SK-N-SH (cell line): Measurements from ENCODE around the gene TMEM114. TPM values are rescaled to one million over a fixed set of nuclear protein-coding genes. Genes with fewer than 3 reads are reported as not detected.

ENCODE experiments used
- CTCF ChIA-PET: fragments of 300-600, 350-600 bp; formaldehyde crosslinking; extraction: SDS; loops from one replicate; lab custom pipeline; 2021; lab: Yijun Ruan, JAX
- POLR2A ChIA-PET: fragments of 350-600 bp; sonication (Branson Sonifier 250); formaldehyde crosslinking; extraction: SDS; loops from one replicate; lab custom pipeline; 2020; ENCODE audit warnings: antibody characterized with exemption, inconsistent platforms; lab: Yijun Ruan, JAX
- DNase-seq: peaks from one replicate; pipeline ENCODE4 v3.0.0; 2012
- H2AFZ ChIP-seq: fragments of 200-600 bp; sonication (generic); 2 replicates; pipeline ENCODE4 v1.8.1; 2016; ENCODE audit warnings: antibody characterized with exemption, mild to moderate bottlenecking, low read depth
- H3F3A ChIP-seq: fragments of 200-600 bp; sonication (generic); replicated peaks from 2 replicates; pipeline ENCODE3; 2016; ENCODE audit warnings: antibody characterized with exemption, mild to moderate bottlenecking; ENCODE audit not compliant: insufficient read depth
- H3K27ac ChIP-seq, 2 experiments: fragments of 200-500 bp in 1 of 2; fragments of 200-600 bp in 1 of 2; sonication (Bioruptor generic) in 1 of 2; sonication (generic), shearing (Covaris generic) in 1 of 2; 2 replicates each; pipeline versions ENCODE4 v1.5.1 to v1.6.1; 2014 to 2016; ENCODE audit warnings: low read depth in 2 of 2, inconsistent platforms in 1 of 2, low read length in 1 of 2, mild to moderate bottlenecking in 1 of 2, mixed read lengths in 1 of 2
- H3K27me3 ChIP-seq: fragments of 200-600 bp; sonication (generic), shearing (Covaris generic); 2 replicates; pipeline ENCODE4 v1.6.1; 2016; ENCODE audit warnings: mixed run types; ENCODE audit not compliant: insufficient read depth
- H3K36me3 ChIP-seq, 2 experiments: fragments of 200-500 bp in 1 of 2; fragments of 200-600 bp in 1 of 2; sonication (Bioruptor generic) in 1 of 2; sonication (generic) in 1 of 2; replicated peaks in 1 of 2; 2 replicates each; pipeline versions ENCODE3 to v1.5.1; 2014 to 2016; ENCODE audit warnings: low read length in 1 of 2, mild to moderate bottlenecking in 1 of 2; ENCODE audit not compliant: insufficient read depth in 2 of 2, control insufficient read depth in 1 of 2
- H3K4me1 ChIP-seq, 2 experiments: fragments of 200-500 bp in 1 of 2; fragments of 200-600 bp in 1 of 2; sonication (Bioruptor generic) in 1 of 2; sonication (generic), shearing (Covaris generic) in 1 of 2; 2 replicates each; pipeline versions ENCODE4 v1.5.1 to v1.6.1; 2014 to 2016; ENCODE audit warnings: low read depth in 1 of 2, low read length in 1 of 2, mixed run types in 1 of 2; ENCODE audit not compliant: insufficient read depth in 2 of 2, control insufficient read depth in 1 of 2
- H3K4me2 ChIP-seq: fragments of 200-600 bp; sonication (generic), shearing (Covaris generic); 2 replicates; pipeline ENCODE4 v1.6.1; 2017; ENCODE audit warnings: mixed run types
- H3K4me3 ChIP-seq, 2 experiments: fragments of 200-500 bp in 1 of 2; fragments of 200-600 bp in 1 of 2; sonication (Bioruptor generic) in 1 of 2; sonication (generic), shearing (Covaris generic) in 1 of 2; 2 replicates each; pipeline versions ENCODE4 v1.5.1 to v1.8.1; 2014 to 2016; ENCODE audit warnings: low read depth in 2 of 2, inconsistent platforms in 1 of 2, low read length in 1 of 2, mild to moderate bottlenecking in 1 of 2, mixed read lengths in 1 of 2, moderate library complexity in 1 of 2
- H3K79me2 ChIP-seq: fragments of 200-600 bp; sonication (generic); 2 replicates; pipeline ENCODE4 v1.8.1; 2017; ENCODE audit warnings: mild to moderate bottlenecking; ENCODE audit not compliant: insufficient read depth
- H3K9ac ChIP-seq: fragments of 200-600 bp; sonication (generic); 2 replicates; pipeline ENCODE4 v1.6.1; 2017; ENCODE audit warnings: mixed run types
- H3K9me2 ChIP-seq: fragments of 200-600 bp; sonication (generic); 2 replicates; pipeline ENCODE4 v1.6.1; 2017; ENCODE audit warnings: mixed run types
- H3K9me3 ChIP-seq: fragments of 200-600 bp; sonication (generic); 2 replicates; pipeline ENCODE4 v1.6.1; 2017; ENCODE audit warnings: mixed run types, mild to moderate bottlenecking, moderate library complexity
- H4K20me1 ChIP-seq: fragments of 200-600 bp; sonication (generic); 2 replicates; pipeline ENCODE4 v1.6.1; 2017; ENCODE audit warnings: mild to moderate bottlenecking, mixed run types; ENCODE audit not compliant: insufficient read depth
- EP300 ChIP-seq, 2 experiments: IDR thresholded peaks; 2 replicates each; pipeline versions ENCODE4 v1.4.0 to v1.6.1; 2012; ENCODE audit warnings: borderline replicate concordance in 1 of 2, low read depth in 1 of 2, low read length in 1 of 2
- FOXJ3 ChIP-seq: sonication (generic); formaldehyde crosslinking; IDR thresholded peaks from 2 replicates; pipeline ENCODE4 v1.5.1; 2020; ENCODE audit warnings: mild to moderate bottlenecking, missing genetic modification reagents
- GABPA ChIP-seq: IDR thresholded peaks from 2 replicates; pipeline ENCODE4 v1.4.0; 2012; ENCODE audit warnings: low read depth, mild to moderate bottlenecking
- IRF3 ChIP-seq: fragments of 150-350 bp; IDR thresholded peaks from 2 replicates; pipeline ENCODE4 v1.6.1; 2016; ENCODE audit warnings: mild to moderate bottlenecking, low read depth, low read length
- JUND ChIP-seq: IDR thresholded peaks from 2 replicates; pipeline ENCODE4 v1.4.0; 2012
- NFIC ChIP-seq: IDR thresholded peaks from 2 replicates; pipeline ENCODE4 v1.4.0; 2012; ENCODE audit warnings: borderline replicate concordance
- RAD21 ChIP-seq: IDR thresholded peaks from 2 replicates; pipeline ENCODE4 v1.6.1; 2012; ENCODE audit warnings: mild to moderate bottlenecking, low read length
- RCOR1 ChIP-seq: fragments of 150-350 bp; IDR thresholded peaks from 2 replicates; pipeline ENCODE4 v1.6.1; 2017; ENCODE audit warnings: antibody characterized with exemption, low read length
- RXRA ChIP-seq: IDR thresholded peaks from 2 replicates; pipeline ENCODE4 v1.4.0; 2012; ENCODE audit warnings: low read depth, mild to moderate bottlenecking, borderline replicate concordance
- SIN3A ChIP-seq: IDR thresholded peaks from 2 replicates; pipeline ENCODE4 v1.6.1; 2012; ENCODE audit warnings: low read depth, mild to moderate bottlenecking, low read length, moderate library complexity, borderline replicate concordance
- TEAD4 ChIP-seq: IDR thresholded peaks from 2 replicates; pipeline ENCODE4 v1.4.0; 2012; ENCODE audit warnings: mild to moderate bottlenecking, borderline replicate concordance; ENCODE audit not compliant: insufficient read depth
- USF2 ChIP-seq: fragments of 150-350 bp; IDR thresholded peaks from 2 replicates; pipeline ENCODE4 v1.6.1; 2017; ENCODE audit warnings: antibody characterized with exemption, low read length, low read depth, borderline replicate concordance
- ZBTB33 ChIP-seq: IDR thresholded peaks from 2 replicates; pipeline ENCODE4 v1.4.0; 2012; ENCODE audit warnings: low read depth, borderline replicate concordance
- WGBS: methylation state at CpG from one replicate; pipeline ENCODE4 v1.1.6; 2017; ENCODE audit warnings: low lambda C conversion rate; 5-methylcytosine and 5-hydroxymethylcytosine counted together
- polyA plus RNA-seq, 3 experiments: library from polyadenylated mRNA; depleted of rRNA; stranded (reverse); fragments of >200 nt; gene quantifications; 2 replicates each; pipeline ENCODE4 v1.2.3, GENCODE V29; 2012

The TMEM114 gene
- polyA plus RNA-seq, 1 of the 3 experiments (the other 2 are of a cell fraction): not detected

- H3K4me1 ChIP-seq: no peaks in the 10 kb centered on the region
- POLR2A ChIA-PET: no interaction called here
- no peak overlapping the region for H3K9ac ChIP-seq
- H2AFZ ChIP-seq: no peak overlapping the region
- H4K20me1 ChIP-seq: no peaks in the 10 kb centered on the region
- H3K4me3 ChIP-seq: no peak overlapping the region
- H3K79me2 ChIP-seq: no peaks in the 10 kb centered on the region
- H3K9me3 ChIP-seq: no peaks in the 10 kb centered on the region
- H3K9me2 ChIP-seq: no peaks in the 10 kb centered on the region
- TF ChIP-seq SIN3A (no peak), IRF3 (no peak), FOXJ3 (CRISPR knock-in tag) (no peak), USF2 (no peak), EP300 (IDR thresholded peaks at IDR 0.05; ENCODE audit: borderline replicate concordance in 1 of 2, low read depth in 1 of 2, low read length in 1 of 2) (no peak), ZBTB33 (no peak), NFIC (no peak)
- H3K4me2 ChIP-seq: no peak overlapping the region
- 39% methylated on average over 3 of the region's 3 CpGs for WGBS
- no peaks in the 10 kb centered on the region for H3K36me3 ChIP-seq
- H3K27ac ChIP-seq: no peak overlapping the region
- no peak for DNase-seq
- no peaks in the 10 kb centered on the region for H3K27me3 ChIP-seq
- H3F3A ChIP-seq: no peaks in the 10 kb centered on the region
- CTCF ChIA-PET: no interaction called here
Measured at GRCh38 chr16:8548166-8548565, 42.1 kb downstream of the TMEM114 start.

- Histone ChIP-seq H3K9ac (no peak overlapping the region), H3F3A (no peaks in the 10 kb centered on the region), H3K4me1 (no peaks in the 10 kb centered on the region), H3K9me3 (no peaks in the 10 kb centered on the region), H3K9me2 (no peaks in the 10 kb centered on the region), H3K4me2 (no peak overlapping the region), H3K79me2 (no peaks in the 10 kb centered on the region), H3K27ac (no peak overlapping the region), H3K36me3 (no peaks in the 10 kb centered on the region), H3K4me3 (no peak overlapping the region), H2AFZ (no peak overlapping the region), H4K20me1 (no peaks in the 10 kb centered on the region), H3K27me3 (no peaks in the 10 kb centered on the region)
- ChIA-PET POLR2A (no interaction called here), CTCF (no interaction called here)
- TF ChIP-seq RCOR1 (no peak), RAD21 (no peak), TEAD4 (no peak), RXRA (no peak), JUND (no peak), GABPA (no peak), EP300 (IDR thresholded peaks at IDR 0.05; ENCODE audit: borderline replicate concordance in 1 of 2, low read depth in 1 of 2, low read length in 1 of 2) (no peak)
- DNase-seq: no peak
- 48% methylated on average over 8 of the region's 8 CpGs for WGBS
Measured at GRCh38 chr16:8547762-8548161, 42.5 kb downstream of the TMEM114 start.
